Measurements from ENCODE around the gene HSF2BP.
"Not testable (repeated sequence)": the region's sequence is repeated elsewhere in the genome, so short reads cannot be mapped to it uniquely, and the experiment has no call there.

- TF ChIP-seq CTCF, POLR2A, POLR2AphosphoS5 (IDR thresholded peaks at IDR 0.05): not testable (repeated sequence)
Observed at GRCh38 chr21:43486051-43486450, 173.2 kb downstream of the HSF2BP start.

All from breast epithelium (tissue), 3 donors.